HG02678 (cell line): ENCODE data around the gene CCNK.

ENCODE experiments used
- ATAC-seq: cut with Tn5 transposase; IDR thresholded peaks from one replicate; pipeline ENCODE4 v1.9.1; 2021; ENCODE audit warnings: mild to moderate bottlenecking, moderate library complexity; ENCODE audit not compliant: unreplicated experiment

Gene CCNK

GRCh38 chr14:99549684-99550083, 68.5 kb downstream of the CCNK start:
- no peak for ATAC-seq

DNA sequence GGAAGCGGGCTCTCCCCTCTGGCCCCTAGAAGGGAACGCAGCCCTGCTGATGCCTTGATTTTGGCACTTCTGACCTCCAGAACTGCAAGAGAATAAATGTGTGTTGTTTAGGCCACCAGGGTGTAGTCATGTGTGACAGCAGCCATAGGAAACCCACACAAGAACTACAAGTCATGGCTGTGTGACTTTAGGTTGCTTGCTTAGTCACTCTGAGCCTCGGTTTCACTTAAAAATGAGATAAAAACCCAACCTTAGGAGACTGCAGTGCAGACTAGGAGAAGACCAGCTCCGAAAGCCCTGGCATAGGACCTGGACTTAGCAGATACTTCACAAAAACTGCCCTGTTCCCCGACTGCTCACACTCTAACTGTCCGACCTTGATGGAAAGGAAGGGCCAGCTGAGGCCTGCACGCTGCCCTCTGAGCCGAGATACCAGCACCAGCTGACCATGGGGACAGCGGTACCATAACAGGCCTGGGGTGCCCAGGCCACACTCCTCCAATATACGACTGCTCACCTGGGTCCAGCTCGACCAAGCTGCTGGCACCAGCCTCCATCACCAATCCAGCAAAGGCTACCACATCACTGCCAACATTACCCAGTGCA, 69.3 kb downstream of the CCNK start:
- ATAC-seq = no peak

DNA sequence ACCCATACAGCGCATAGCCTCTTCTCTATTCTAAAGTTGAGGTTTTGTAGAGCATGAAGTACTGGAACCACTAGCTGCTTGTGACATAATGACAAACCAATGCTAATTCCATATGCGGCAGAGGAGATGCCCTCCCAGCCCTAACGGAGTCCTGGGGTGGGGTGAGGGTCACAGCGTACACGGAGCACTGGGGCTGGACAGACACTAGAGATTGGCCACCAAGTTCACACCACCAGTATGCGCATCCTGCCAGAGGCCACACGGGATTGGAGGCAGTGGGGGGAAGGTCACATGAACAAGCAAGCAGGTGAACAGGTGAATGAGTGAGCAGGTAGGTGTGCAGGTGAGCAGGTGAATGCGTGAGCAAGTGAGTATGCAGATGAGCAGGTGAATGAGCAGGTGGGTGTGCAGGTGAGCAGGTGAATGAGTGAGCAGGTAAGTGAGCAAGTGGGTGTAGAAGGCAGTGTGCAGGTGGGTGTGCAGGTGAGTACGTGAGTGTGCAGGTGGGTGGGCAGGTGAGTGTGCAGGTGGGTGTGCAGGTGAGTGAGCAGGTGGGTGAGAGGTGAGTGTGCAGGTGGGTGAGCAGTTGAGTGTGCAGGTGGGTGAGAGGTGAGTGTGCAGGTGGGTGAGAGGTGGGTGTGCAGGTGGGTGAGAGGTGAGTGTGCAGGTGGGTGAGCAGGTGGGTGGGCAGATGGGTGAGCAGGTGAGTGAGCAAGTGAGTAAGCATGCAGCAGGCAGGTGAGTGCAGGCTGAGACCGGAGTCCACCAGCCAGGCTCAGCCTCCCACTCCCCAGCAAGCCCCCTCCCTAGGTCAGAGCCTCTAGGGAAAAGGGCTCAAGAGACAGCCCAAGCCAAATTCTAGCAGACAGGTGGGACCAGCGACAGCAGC, 70.1 kb downstream of the CCNK start:
- ATAC-seq = no peak

GRCh38 chr14:99552021-99552553, 70.9 kb downstream of the CCNK start:
- ATAC-seq = no peak

GRCh38 chr14:99552572-99553216, 71.5 kb downstream of the CCNK start:
- ATAC-seq = no peak

DNA sequence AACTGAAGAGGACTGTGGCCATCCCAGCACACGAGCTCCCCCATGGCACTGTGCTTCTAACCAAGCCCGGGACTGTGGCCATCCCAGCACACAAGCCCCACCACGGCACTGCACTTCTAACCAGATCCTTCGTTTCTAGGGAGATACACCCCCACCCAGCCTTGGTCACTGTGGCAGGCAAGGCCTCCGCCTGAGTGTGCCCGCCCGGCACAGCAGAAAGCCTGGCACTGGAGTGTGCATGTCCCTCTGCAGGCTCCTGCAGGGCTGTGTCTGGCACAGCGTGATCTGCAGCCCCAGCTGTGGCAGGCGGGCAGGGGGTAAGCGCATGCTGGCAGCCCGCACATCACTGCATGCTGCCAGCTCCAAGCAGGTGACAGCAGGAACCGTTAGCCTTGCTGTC, 73.0 kb downstream of the CCNK start:
- ATAC-seq = no peak

- no peak for ATAC-seq
Measured at GRCh38 chr14:99554757-99555531, 73.7 kb downstream of the CCNK start.

- no peak for ATAC-seq
Measured at GRCh38 chr14:99556134-99556791, 75.1 kb downstream of the CCNK start.

DNA sequence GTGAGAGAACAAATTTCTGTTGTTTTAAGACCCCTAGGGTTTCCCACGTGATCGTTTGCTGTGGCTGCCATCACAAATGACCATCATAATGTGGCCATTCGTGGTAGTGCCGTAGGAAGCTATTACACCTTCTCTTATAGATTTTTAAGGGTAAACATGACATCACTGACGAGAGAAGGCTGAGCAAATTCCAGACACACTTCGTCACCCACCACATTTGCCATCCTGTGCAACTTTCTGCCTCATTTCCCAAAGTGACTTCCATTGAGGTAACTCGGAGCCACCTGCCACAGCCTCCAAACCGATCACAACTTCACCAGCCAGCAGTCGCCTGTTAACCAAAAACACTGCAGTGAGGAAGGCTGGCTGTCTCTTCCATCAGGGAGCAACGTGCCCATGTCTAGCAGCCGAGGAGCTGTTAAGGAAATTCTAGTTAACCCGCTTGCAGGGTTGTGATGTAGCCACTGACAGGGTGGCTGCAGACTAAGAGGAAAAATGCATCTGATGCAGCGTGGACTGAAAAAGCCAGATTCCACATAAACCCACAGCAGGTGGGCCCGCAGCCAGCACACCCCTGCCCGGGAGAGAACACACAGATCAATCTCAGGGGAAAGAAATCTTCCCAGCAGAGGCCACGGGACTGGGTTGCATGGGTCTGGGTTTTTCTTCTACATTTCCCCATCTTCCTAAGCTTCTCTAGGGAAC, 78.2 kb downstream of the CCNK start:
- no peak for ATAC-seq

GRCh38 chr14:99560403-99560802, 79.2 kb downstream of the CCNK start:
- no peak for ATAC-seq

- ATAC-seq = no peak
Measured at GRCh38 chr14:99560922-99561683, 79.9 kb downstream of the CCNK start.

DNA sequence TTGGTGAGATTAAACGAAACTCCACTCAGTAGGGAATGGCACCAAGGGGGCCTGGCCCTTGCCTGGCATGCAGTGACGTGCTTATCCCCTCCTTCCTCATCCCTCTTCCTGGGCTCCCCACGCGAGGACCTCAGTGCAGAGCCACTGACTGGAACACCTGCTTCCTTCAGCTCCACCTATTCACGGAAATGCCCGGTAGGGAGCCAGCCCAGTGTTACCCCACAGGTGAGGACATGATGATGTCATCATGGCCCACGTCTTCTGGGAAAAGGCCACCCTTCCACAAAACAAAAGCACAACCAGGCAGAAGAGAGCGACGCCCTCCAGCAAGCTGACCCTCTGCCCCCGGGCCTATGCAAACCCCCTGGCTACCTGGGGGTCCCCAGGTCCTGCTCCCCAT, 80.7 kb downstream of the CCNK start:
- no peak for ATAC-seq
